Measurements from ENCODE around the gene SRC.
A peak's percentile ranks its signal among the peaks of the same experiment; 100 is the strongest.

The SRC gene

DNA sequence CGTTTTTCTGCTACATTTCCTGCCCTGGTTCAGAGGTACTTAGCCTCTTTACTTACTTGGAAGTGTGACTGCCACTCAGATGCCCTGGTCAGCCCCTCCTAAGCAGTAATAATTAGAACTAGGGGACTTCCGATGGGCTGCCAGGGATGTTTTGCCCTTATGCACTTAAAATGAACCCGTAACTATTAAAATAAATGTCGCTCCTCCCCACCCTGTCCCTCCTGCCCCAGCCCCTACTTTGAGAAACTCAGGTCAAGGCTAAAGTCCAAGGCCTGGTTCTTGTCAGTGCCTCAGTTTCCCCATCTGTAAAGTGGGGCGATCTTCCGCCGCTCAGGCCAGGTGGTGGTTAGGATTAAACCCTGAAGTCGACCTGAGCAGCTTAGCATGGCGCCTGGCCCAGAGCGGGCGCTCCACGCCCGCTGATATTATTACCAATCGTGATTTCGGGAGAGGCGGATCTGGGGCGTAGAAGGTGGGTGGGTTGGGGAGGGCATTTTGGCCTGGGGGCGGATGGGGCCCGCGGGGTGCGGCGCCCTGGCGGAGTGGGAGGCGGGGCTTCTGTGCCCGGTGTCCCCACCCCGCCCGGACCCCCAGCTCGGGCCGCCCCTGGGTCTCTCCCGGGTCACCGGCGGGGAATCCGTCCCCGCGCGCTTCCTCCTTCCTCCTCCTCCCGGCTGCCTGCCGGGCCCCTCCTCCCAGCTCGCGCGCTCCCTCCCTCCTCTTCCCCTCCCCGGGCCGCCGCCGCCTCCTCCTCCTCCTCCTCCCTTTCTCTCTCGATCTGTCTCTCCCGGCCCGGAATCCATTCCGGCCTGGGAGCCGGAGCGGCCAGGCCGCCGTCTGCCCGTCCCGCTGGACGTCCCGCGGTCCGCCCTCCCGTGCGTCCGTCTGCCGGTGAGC lies at the start of gene SRC:
TSS of gene SRC (plus strand) at position 802 of the 897 bp plus-strand sequence. CDS start 38,014 bp downstream, outside the sequence.
- DNase-seq = peak in 37 of 56 donors; percentile 9 to 66 (median 41)

DNA sequence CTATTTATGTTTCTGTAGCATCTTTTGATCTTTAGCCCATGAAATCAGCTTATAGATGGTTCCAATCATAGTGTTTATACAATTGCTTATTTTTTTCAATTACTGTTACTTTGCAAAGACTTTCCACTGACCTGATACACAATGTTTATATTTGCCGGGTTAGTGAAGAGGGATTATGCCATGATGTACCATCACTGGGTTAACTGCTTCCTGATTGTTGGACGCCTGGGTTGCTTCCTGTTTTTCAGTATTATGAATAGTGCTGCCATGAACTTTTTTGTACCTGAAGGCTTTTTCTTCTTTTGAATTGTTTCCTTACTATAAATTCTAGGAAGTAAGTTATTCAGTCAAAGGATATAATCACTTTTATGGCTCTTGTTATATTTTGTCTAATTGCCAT lies 49.6 kb upstream of the SRC start:
- no peak for DNase-seq

DNA sequence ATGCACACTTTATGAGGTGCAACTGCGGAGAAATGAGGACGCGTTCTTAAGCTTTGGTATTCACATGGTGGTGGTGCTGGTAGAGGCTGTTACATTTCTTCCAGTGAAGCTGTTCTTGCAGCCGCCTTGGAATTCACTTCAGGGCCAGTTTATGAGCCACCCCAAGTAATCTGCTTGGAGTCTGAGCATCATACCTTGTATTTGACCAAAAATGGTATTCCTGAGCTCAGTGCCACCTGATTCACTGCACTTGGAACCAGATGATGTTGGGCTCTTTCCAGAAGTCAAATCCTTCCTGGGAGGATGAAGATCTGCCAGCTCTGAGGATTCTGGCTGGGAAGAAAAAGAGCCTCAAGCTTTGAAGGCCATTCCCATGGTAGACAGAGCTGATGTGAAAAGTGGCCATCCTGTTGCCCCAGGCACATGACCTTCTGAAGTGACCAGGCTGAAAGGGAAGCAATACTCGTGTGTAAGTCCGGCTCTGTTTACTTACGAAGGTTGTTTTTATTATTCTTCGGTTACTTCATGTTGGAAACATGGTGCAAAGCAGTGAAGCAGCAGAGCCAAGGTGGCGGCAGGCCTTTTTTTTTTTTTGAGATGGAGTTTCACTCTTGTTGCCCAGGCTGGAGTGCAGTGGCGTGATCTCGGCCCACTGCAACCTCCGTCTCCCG lies 48.7 kb upstream of the SRC start:
- DNase-seq = no peak

- DNase-seq = no peak
Measured at GRCh38 chr20:37298190-37298939, 47.6 kb upstream of the SRC start.

GRCh38 chr20:37299718-37300528 lies 46.0 kb upstream of the SRC start:
- DNase-seq = peak in 16 of 56 donors; percentile 11 to 49 (median 25)

- DNase-seq = no peak
Measured at GRCh38 chr20:37301120-37301519, 44.8 kb upstream of the SRC start.

DNA sequence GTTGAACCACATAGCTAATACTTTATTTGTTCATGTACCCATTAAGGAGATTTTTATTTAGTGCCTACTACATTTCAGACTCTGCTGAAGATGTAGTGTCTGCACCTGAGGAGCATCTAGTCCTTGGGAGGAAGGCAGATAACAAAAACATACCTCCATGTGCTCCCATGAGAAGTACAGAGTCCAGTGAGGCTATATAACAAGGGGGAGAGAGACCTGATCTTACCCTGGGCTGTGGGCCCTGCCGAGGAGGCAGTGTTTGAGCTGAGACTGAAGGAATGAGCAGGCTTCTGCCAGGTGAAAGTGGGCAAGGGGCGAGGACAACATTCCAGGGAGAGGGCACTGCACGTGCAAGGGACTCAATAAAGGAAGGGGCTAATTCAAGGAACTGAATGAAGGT lies 44.4 kb upstream of the SRC start:
- DNase-seq = no peak

DNA sequence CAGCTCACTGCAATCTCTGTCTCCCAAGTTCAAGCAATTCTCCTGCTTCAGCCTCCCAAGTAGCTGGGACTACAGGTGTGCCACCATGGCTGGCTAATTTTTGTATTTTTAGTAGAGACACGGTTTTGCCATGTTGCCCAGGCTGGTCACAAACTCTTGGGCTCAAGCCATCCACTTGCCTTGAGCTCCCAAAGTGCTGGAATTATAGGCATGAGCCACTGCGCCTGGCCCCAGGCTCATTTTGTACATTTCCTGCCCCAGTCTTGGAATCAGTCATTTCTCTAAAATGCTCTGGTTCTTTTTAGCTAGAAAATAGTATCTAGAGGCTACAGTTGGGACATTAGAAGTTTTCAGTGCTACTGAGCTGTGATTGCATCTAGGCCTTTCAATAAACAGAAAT lies 43.0 kb upstream of the SRC start:
- no peak for DNase-seq

DNA sequence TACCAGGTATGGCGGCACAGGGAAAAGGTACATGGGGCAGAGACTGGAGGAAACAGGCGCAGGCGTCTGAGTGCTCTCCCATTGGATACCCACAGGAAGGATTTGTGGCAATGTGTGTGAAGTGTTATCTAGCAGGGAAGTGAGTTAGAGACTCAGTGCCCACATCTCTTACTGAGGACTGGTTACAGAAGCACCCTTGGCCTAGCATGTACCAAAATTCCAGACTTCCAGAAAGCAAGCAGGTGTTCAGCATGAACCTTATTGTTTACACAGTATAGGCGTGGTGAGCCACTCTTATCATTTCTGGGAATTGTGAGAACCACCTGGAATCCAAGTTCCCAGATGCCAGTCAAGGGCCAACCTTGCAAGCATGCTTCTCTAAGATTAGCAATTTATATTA lies 42.3 kb upstream of the SRC start:
- no peak for DNase-seq

DNA sequence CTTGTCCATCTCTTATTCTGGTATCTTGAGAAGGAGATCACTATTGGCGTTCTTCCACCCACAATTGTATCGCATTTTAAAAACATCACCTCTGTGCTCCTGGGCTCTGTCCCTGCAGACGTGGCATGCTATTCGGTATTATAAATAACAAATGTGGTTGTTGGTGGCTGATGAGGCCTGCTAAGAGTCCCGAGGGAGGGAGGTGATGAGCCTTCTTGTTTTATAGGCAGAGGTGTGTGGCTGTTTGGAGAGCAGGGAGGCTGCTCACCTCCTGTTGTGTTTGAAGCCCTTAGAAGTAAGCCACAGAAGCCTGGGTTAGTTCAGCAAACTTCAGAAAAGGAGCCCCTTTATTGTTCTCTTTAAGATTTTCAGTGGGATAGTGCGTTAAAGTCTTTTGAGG lies 40.9 kb upstream of the SRC start:
- no peak for DNase-seq

- DNase-seq = no peak
Measured at GRCh38 chr20:37305839-37306238, 40.1 kb upstream of the SRC start.

DNA sequence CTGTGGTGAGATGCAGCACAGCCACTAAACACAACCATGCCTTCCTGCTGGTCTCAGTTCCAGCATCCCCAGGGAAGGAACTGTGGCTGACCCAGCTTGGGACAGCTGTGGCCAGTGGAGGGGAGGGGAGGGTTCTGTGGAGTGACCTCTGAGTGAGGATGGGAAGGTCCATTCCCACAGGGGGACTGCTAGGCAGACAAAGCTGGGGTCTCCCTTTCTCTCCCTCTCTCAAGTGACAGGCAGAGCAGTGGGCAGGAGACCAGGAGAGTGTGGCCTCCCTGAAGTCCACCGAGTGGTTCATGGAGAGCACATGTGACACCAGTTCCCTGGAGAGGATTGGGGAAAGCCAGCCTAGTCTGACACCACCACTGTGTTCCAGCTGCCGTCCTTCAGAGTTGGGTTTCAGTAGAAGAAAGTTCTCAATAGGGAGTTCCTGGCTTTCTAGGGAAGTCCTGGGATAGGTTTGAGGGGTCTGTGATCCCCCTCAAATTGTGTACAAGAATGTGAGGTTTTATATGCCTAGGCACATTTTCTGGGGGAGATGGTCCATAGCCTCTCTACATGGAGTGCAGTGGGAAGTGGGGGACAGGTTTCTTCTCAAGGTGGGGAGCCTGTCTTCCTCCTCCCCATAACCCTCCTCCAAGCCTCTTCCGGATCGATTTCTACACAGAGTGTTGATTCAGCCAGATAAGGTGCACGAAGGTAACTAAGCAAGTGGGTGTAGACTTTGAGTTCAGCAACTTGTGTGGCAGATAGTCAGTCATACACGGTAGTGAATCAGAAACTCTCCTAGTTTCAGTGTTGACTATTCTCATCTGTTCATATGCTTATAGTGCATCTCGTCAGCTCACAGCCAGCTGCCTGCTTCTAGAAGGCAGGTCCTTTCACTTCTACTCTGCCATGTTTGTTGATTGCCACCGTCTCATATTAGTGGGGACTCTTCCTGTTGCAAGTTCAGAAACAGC lies 37.6 kb upstream of the SRC start:
- DNase-seq = no peak

DNA sequence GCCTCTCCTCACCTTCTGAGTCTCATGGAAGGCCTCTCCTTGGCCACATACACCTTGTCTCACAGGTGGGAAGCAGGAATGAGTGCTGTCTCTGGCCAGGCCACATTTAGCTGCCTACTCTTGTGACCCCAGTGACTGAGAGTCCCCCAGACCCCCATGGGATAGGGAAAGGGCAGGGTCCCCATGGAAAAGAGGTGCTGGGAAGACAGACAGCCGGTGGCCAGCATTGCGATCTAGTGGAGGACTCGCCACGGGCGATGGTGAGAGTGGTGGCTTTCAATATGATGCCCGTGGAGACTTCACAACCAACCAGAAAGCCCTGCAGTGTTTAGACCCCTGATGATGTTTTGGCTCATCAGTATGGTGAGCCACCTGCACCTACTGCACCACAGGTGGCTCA lies 36.6 kb upstream of the SRC start:
- DNase-seq = no peak

DNA sequence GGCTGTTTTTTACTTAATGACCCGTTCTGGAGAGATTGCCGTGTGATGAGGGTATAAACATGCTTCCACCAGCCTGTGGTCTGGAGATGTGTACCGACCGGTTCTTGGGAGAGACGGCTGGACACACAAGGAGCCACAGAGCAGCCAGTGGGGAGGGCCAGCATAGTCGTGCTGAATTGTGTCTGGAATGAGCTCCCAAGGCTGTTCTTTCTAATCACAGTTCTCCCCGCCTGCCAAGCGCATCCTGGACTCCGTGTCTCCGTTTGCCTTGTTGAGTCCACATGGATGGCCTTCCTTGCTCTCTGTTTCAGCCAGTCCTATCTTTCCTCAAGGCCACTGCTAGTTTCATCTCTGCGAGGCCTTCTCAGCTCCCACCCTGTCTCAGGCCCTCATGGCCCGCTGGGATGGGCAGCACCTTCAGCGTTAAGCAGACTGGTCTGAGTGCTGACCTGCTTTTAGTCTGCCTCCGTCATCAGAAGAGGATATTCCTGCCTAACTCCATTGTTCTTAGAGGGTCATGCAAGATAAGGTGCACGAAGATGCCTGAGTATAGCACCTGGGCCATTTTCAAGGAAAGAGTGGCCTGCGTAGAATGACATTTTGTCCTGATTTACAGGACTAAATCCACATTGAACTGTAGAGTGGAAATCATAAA lies 35.9 kb upstream of the SRC start:
- no peak for DNase-seq

DNA sequence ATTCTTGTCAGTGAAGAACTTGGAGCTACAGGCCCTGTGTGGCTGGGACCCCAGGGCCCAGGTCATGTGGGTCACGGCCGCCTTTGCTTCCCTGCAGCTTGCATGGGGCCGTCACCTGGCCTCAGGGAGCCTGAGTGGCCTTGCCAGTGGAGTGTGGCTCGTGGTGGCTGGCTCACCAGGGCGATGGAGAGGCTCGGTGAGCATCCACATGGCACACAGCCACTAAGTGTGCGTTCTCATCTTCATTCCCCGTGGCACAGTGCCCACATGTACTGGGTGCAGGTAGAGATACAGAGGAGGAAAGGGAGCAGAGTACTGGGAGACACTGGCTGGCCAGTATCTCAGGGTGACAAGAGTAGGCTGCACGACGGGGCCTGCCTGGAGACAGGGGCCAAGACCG lies 35.0 kb upstream of the SRC start:
- no peak for DNase-seq

DNA sequence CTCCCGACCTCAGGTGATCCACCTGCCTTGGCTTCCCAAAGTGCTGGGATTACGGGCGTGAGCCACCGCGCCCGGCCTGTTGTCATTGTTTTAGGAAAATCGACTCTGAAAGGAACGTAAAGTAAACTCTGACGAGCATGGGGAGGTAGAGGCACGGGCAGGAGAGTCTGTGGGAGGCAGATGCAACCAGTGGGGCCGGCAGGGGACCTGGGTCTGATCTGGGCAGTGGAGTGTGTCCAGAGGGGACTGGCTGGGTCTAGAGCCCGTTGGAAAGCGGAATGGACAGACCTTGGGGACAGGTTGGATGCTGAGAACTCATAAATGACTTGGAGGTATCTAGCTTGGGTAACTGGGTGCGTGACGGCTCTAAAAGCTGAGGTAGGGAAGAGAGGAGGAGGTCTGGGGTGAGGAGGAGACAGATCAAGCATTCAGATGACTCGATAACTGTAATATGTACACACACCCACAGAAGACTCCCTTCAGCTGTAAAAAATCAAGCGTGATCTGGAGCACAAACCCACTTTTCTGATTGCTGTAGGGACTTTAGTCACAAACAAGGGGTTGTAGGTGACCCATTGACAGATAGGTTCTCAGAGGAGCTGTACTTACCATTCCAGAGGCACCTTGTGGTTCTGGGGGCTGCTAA lies 34.1 kb upstream of the SRC start:
- no peak for DNase-seq

- DNase-seq = no peak
Measured at GRCh38 chr20:37313546-37314091, 32.3 kb upstream of the SRC start.

DNA sequence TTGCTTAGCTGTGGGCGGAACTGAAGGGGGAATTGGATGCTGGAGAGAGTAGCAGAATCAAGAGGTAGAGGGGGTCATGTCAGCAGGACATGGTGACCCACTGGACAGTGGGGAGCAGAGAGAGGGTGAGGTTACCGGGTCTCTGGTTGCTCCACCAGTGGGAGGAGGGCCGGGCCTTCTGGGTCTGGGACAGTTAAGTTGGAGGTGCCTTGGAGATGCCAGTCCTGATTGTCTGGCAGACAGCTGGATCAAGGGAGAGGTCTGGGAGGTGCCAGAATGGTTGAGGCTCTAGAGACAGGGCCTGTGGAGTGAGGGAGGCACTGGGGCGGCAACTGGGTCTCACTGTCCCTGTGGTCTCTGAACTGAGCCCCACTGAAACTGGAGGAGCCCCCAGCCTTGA lies 31.8 kb upstream of the SRC start:
- DNase-seq = no peak

DNA sequence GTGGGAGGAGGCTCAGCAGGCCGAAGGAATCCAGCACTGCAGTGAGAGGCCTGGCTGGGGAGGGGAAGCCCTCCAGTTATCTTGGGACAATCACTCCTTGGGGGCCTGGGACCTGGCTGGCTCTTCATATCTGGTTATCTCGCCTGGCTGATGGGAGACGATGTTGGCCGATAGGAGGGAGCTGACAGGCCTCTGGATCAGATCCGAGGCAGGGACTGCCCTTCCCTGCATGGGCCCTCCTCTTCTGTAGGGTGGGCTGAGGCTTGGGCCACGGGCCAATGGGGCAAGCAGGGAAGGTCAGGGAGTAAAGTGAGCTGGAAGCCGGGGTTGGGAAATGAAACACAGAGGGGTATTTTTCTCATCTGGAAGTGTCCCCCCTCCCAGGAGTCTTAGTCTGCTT lies 31.3 kb upstream of the SRC start:
- DNase-seq = no peak
